ENCODE measurements around the gene RUVBL1.
A peak's percentile ranks its signal among the peaks of the same experiment; 100 is the strongest.

Gene RUVBL1

GRCh38 chr3:128152419-128153155 lies 29.0 kb upstream of the RUVBL1 start:
- H3K4me3 ChIP-seq (replicated peaks; ENCODE audit: low read depth, low read length) = peak overlapping the region; percentile 88
- no peak for DNase-seq (ENCODE audit: extremely low read depth, low read depth)

GRCh38 chr3:128151758-128152274 lies 28.2 kb upstream of the RUVBL1 start:
- no peak for DNase-seq (ENCODE audit: extremely low read depth, low read depth)
- H3K4me3 ChIP-seq (replicated peaks; ENCODE audit: low read depth, low read length) = no peak overlapping the region
- TF ChIP-seq CTCF (IDR thresholded peaks at IDR 0.05; ENCODE audit: low read depth, low read length, missing control alignments) = no peak

More at GRCh38 chr3:128152419-128153155, 29.0 kb upstream of the RUVBL1 start:
- no peak for TF ChIP-seq CTCF (IDR thresholded peaks at IDR 0.05; ENCODE audit: low read depth, low read length, missing control alignments)

GRCh38 chr3:128149650-128150049 lies 26.0 kb upstream of the RUVBL1 start:
- TF ChIP-seq CTCF (IDR thresholded peaks at IDR 0.05; ENCODE audit: low read depth, low read length, missing control alignments) = no peak
- H3K4me3 ChIP-seq (replicated peaks; ENCODE audit: low read depth, low read length) = no peak overlapping the region
- no peak for DNase-seq (ENCODE audit: extremely low read depth, low read depth)

- DNase-seq (ENCODE audit: extremely low read depth, low read depth) = no peak
- TF ChIP-seq CTCF (IDR thresholded peaks at IDR 0.05; ENCODE audit: low read depth, low read length, missing control alignments) = no peak
Observed at GRCh38 chr3:128146201-128146600, 22.6 kb upstream of the RUVBL1 start.

GRCh38 chr3:128145279-128145678 lies 21.7 kb upstream of the RUVBL1 start:
- no peak for DNase-seq (ENCODE audit: extremely low read depth, low read depth)
- no peak for TF ChIP-seq CTCF (IDR thresholded peaks at IDR 0.05; ENCODE audit: low read depth, low read length, missing control alignments)
- no peak overlapping the region for H3K4me3 ChIP-seq (replicated peaks; ENCODE audit: low read depth, low read length)

More at GRCh38 chr3:128146201-128146600, 22.6 kb upstream of the RUVBL1 start:
- H3K4me3 ChIP-seq (replicated peaks; ENCODE audit: low read depth, low read length) = no peak overlapping the region

GRCh38 chr3:128144512-128145187 lies 21.0 kb upstream of the RUVBL1 start:
- no peak for DNase-seq (ENCODE audit: extremely low read depth, low read depth)
- TF ChIP-seq CTCF (IDR thresholded peaks at IDR 0.05; ENCODE audit: low read depth, low read length, missing control alignments) = no peak

More at GRCh38 chr3:128144512-128145187, 21.0 kb upstream of the RUVBL1 start:
- H3K4me3 ChIP-seq (replicated peaks; ENCODE audit: low read depth, low read length) = no peak overlapping the region

Data from HFF-Myc (cell line).